Calu3 (cell line): ENCODE measurements around the gene WRAP53. TPM values are rescaled to one million over a fixed set of nuclear protein-coding genes. Genes with fewer than 3 reads are reported as not detected.
"Not testable (repeated sequence)": the region's sequence is repeated elsewhere in the genome, so short reads cannot be mapped to it uniquely, and the experiment has no call there.

Source experiments
- Bru-seq: library from RNA; stranded (reverse); fragments of 400-500 nt; gene quantifications from one replicate; lab custom pipeline; 2021; lab: Mats Ljungman, UMichigan
- BruChase-seq, 2 experiments: library from RNA; stranded (reverse); fragments of 400-500 nt; gene quantifications; one replicate each; lab custom pipeline; 2021; lab: Mats Ljungman, UMichigan
- BruUV-seq: library from RNA; stranded (reverse); fragments of 400-500 nt; replicated peaks from 2 replicates; lab custom pipeline; 2021; lab: Mats Ljungman, UMichigan
- CTCF ChIA-PET: fragments of 300-600 bp; sonication (Branson Sonifier 250); formaldehyde crosslinking; loops from one replicate; lab custom pipeline; 2022; ENCODE audit warnings: antibody characterized with exemption; lab: Charles Lee
- DNase-seq: peaks from one replicate; pipeline ENCODE4 v3.0.0; 2022
- H3K27ac Mint-ChIP-seq: one replicate; pipeline ENCODE4 v1.8.0; 2022; ENCODE audit warnings: mixed read lengths; ENCODE audit not compliant: unreplicated experiment
- H3K27me3 Mint-ChIP-seq: one replicate; pipeline ENCODE4 v1.8.0; 2022; ENCODE audit warnings: mixed read lengths; ENCODE audit not compliant: unreplicated experiment
- H3K36me3 Mint-ChIP-seq: one replicate; pipeline ENCODE4 v1.8.0; 2022; ENCODE audit warnings: mild to moderate bottlenecking, moderate library complexity, mixed read lengths; ENCODE audit not compliant: insufficient read depth, unreplicated experiment
- H3K4me1 Mint-ChIP-seq: one replicate; pipeline ENCODE4 v1.8.0; 2022; ENCODE audit warnings: mild to moderate bottlenecking, low read depth, mixed read lengths; ENCODE audit not compliant: unreplicated experiment
- H3K4me3 Mint-ChIP-seq: one replicate; pipeline ENCODE4 v1.8.0; 2022; ENCODE audit warnings: mild to moderate bottlenecking, low read depth, moderate library complexity, mixed read lengths; ENCODE audit not compliant: unreplicated experiment
- H3K9me3 Mint-ChIP-seq: one replicate; pipeline ENCODE4 v1.8.0; 2022; ENCODE audit warnings: low read depth, mixed read lengths; ENCODE audit not compliant: unreplicated experiment
- intact Hi-C: fragments of 100-400 bp; cut with micrococcal nuclease; formaldehyde crosslinking; loops from one replicate; pipeline ENCODE4 v1.10.0; 2022; ENCODE audit not compliant: unreplicated experiment
- long read RNA-seq: library from polyadenylated mRNA; stranded (forward); transcript quantifications from one replicate; pipeline ENCODE4 v2.0.0, GENCODE V29; 2022
- total RNA-seq: library from RNA; stranded (reverse); gene quantifications from 2 replicates; pipeline ENCODE4 v1.2.3, GENCODE V29; 2022
- TF ChIP-seq, protein P1 (sequence below): fragments of 200-600 bp; IDR thresholded peaks from one replicate; pipeline ENCODE4 v1.8.0; 2022; ENCODE audit warnings: antibody characterized with exemption; ENCODE audit not compliant: unreplicated experiment

Gene WRAP53
- total RNA-seq = 10.1 and 12.9 TPM in 2 replicates
- percentile 44 among the genes with signal in this experiment for Bru-seq, nascent RNA
- percentile 49 among the genes with signal in this experiment for BruChase-seq, experiment 1, labeled RNA remaining after a 6-hour chase
- percentile 45 among the genes with signal in this experiment for BruChase-seq, experiment 2, labeled RNA remaining after a 2-hour chase
- long read RNA-seq, full-length matches to known transcripts = 17 of 17 reads
- long read RNA-seq, partial matches to known transcripts = 0 of 17 reads
- long read RNA-seq, other reads (novel, unspliced or antisense) = 0 of 17 reads

GRCh38 chr17:7687908-7688807 lies at the start of gene WRAP53:
Gene WRAP53, plus strand, starts transcription at chr17:7688477. Its CDS starts 172 bp downstream, at chr17:7688649.
- intact Hi-C loops = loop anchor here (2.0 to 10.0 kb wide), 4 partner anchors 56 to 333 kb away; partner anchors contain the start of genes CD68, KCTD11, SHBG and TMEM95
- Mint-ChIP-seq H3K9me3 (no peaks in the 10 kb centered on the region), H3K4me3 (peak within 1 kb of the TSS; percentile 86), H3K27ac (peak within 1 kb of the TSS; percentile 99), H3K27me3 (no peaks in the 10 kb centered on the region), H3K4me1 (no peaks in the 10 kb centered on the region), H3K36me3 (peaks cover 50% of the 10 kb centered on the region)
- TF ChIP-seq, protein P1, sequence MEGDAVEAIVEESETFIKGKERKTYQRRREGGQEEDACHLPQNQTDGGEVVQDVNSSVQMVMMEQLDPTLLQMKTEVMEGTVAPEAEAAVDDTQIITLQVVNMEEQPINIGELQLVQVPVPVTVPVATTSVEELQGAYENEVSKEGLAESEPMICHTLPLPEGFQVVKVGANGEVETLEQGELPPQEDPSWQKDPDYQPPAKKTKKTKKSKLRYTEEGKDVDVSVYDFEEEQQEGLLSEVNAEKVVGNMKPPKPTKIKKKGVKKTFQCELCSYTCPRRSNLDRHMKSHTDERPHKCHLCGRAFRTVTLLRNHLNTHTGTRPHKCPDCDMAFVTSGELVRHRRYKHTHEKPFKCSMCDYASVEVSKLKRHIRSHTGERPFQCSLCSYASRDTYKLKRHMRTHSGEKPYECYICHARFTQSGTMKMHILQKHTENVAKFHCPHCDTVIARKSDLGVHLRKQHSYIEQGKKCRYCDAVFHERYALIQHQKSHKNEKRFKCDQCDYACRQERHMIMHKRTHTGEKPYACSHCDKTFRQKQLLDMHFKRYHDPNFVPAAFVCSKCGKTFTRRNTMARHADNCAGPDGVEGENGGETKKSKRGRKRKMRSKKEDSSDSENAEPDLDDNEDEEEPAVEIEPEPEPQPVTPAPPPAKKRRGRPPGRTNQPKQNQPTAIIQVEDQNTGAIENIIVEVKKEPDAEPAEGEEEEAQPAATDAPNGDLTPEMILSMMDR = peak; percentile 89
- no TSS peak for BruUV-seq
- CTCF ChIA-PET = interaction anchor here (0.6 to 2.2 kb wide), 10 partner anchors 29 to 251 kb away, joined by 3 to 12 read pairs (median 4); partner anchors contain the start of genes CD68, DNAH2, FXR2 and MPDU1
- peak; percentile 91 for DNase-seq

GRCh38 chr17:7640783-7641182 lies 47.5 kb upstream of the WRAP53 start:
- H3K4me1 Mint-ChIP-seq = no peaks in the 10 kb centered on the region
- intact Hi-C loops = no loop called here
- CTCF ChIA-PET = no interaction called here
- DNase-seq = no peak
- H3K36me3 Mint-ChIP-seq = no peaks in the 10 kb centered on the region
- H3K4me3 Mint-ChIP-seq = no peak overlapping the region
- no peak overlapping the region for H3K27ac Mint-ChIP-seq
- TF ChIP-seq, protein P1 = no peak
- no TSS peak for BruUV-seq
- no peaks in the 10 kb centered on the region for H3K9me3 Mint-ChIP-seq
- peaks cover 11% of the 10 kb centered on the region for H3K27me3 Mint-ChIP-seq

DNA sequence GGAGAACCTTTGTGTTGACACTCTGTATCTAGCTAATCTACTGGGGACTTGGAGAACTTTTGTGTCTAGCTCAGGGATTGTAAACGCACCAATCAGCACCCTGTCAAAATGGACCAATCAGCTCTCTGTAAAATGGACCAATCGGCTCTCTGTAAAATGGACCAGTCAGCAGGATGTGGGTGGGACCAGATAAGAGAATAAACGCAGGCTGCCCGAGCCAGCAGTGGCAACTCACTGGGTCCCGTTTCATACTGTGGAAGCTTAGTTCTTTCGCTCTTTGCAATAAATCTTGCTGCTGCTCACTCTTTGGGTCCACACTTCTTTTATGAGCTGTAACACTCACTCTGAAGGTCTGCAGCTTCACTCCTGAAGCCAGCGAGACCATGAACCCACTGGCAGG lies 46.6 kb upstream of the WRAP53 start:
- H3K4me1 Mint-ChIP-seq, H3K4me3 Mint-ChIP-seq, H3K27me3 Mint-ChIP-seq, H3K9me3 Mint-ChIP-seq, intact Hi-C loops, BruUV-seq, DNase-seq, H3K36me3 Mint-ChIP-seq, H3K27ac Mint-ChIP-seq: not testable (repeated sequence)
- CTCF ChIA-PET = interaction anchor here (0.8 kb wide), 1 partner anchor 9 kb away, joined by 3 read pairs; the partner anchor contains the start of gene ATP1B2

DNA sequence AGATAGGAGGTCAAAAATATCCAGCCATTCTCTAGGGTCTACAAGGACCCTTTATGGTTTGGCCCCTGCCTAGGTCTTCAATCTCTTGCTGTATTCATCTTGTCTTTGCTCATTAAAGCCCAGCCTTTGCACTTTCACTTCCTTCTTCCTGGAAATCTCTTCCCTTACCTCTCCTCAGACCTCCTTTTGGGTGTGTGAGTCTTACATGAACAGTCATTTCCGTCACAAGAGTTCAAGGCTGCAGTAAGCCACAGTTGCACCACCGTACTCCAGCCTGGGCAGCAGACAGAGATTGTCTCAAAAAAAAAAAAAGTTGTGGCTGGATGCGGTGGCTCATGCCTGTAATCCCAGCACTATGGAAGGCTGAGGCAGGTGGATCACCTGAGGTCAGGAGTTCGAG lies 43.5 kb upstream of the WRAP53 start:
- no peaks in the 10 kb centered on the region for H3K36me3 Mint-ChIP-seq
- no TSS peak for BruUV-seq
- CTCF ChIA-PET = no interaction called here

More for the DNA sequence above, 43.5 kb upstream of the WRAP53 start:
- no peak overlapping the region for H3K27ac Mint-ChIP-seq
- H3K4me3 Mint-ChIP-seq = no peak overlapping the region
- H3K27me3 Mint-ChIP-seq = peaks cover 24% of the 10 kb centered on the region
- H3K4me1 Mint-ChIP-seq = peaks cover 1% of the 10 kb centered on the region
- intact Hi-C loops = no loop called here
- TF ChIP-seq, protein P1 = no peak
- no peak for DNase-seq
- no peaks in the 10 kb centered on the region for H3K9me3 Mint-ChIP-seq
